Measurements from ENCODE around the gene MAEL. TPM values are rescaled to one million over a fixed set of nuclear protein-coding genes. Genes with fewer than 3 reads are reported as not detected.

MAEL gene
- total and polyA plus RNA-seq, 2 of the 13 experiments (the other 11 are each of a cell fraction or from before 2014, with no cell fraction given): not detected

GRCh38 chr1:167068761-167069160 lies 79.7 kb downstream of the MAEL start:
- CTCF ChIA-PET (ENCODE audit: low intra/inter-chr PET ratio, low total read pairs): no interaction called here
- Histone ChIP-seq H3K4me1 (ENCODE audit: insufficient read depth, low read length) (no peaks in the 10 kb centered on the region), H3K4me3 (replicated peaks in 1 of 3; ENCODE audit: insufficient read depth in 1 of 3, low read depth in 2 of 3, low read length in 3 of 3) (no peak overlapping the region), H2AFZ (ENCODE audit: low read length) (no peak overlapping the region), H3K27me3 (ENCODE audit: control insufficient read depth in 1 of 2, insufficient read depth in 2 of 2, low read length in 2 of 2) (peaks cover 3 to 49% of the 10 kb centered on the region in 2 experiments; a peak in 3 of 5 replicates), H3K4me2 (ENCODE audit: low read depth, low read length) (no peak overlapping the region), H3K27ac (ENCODE audit: extremely low read length, insufficient read depth, low read length) (no peak overlapping the region), H3K9me3 (ENCODE audit: low read length) (no peaks in the 10 kb centered on the region), H4K20me1 (ENCODE audit: insufficient read depth, low read length) (no peaks in the 10 kb centered on the region), H3K9ac (ENCODE audit: insufficient read depth, low read depth, low read length) (no peak overlapping the region), H3K79me2 (ENCODE audit: insufficient read depth, low read length) (no peaks in the 10 kb centered on the region), H3K36me3 (replicated peaks in 1 of 2; ENCODE audit: control insufficient read depth in 1 of 2, insufficient read depth in 2 of 2, low read length in 2 of 2) (no peaks in the 10 kb centered on the region)
- POLR2A ChIA-PET: no interaction called here
- BruUV-seq (replicated peaks): no TSS peak
- DNase-seq (ENCODE audit: low spot score): no peak
- WGBS (ENCODE audit: low lambda C conversion rate): 19% methylated on average over 5 of the region's 13 CpGs
- no peak for TF ChIP-seq BCL6 (CRISPR knock-in tag; IDR thresholded peaks at IDR 0.05)
- no peak for TF ChIP-seq RARA (CRISPR knock-in tag; IDR thresholded peaks at IDR 0.05)
- no peak for TF ChIP-seq ZNF572 (CRISPR knock-in tag; IDR thresholded peaks at IDR 0.05)
- TF ChIP-seq SNAPC4 (CRISPR knock-in tag; IDR thresholded peaks at IDR 0.05): no peak
- no peak for TF ChIP-seq CEBPB (IDR thresholded peaks at IDR 0.05; ENCODE audit: borderline replicate concordance, low read depth, low read length)
- no peak for TF ChIP-seq SYNCRIP (IDR thresholded peaks at IDR 0.05; ENCODE audit: insufficient read depth, low read depth, low read length)
- in situ Hi-C loops (cut with HindIII; ENCODE audit: extremely low pct_ligation_motif_present, low pct_unique_long_range_greater_than_20kb) (loop anchor here (5.0 to 10.0 kb wide), 4 partner anchors 59 to 466 kb away; no protein-coding TSS in a partner anchor), intact Hi-C loops (cut with micrococcal nuclease; ENCODE audit: unreplicated experiment) (loop anchor here (5.0 kb wide), 3 partner anchors 199 to 389 kb away; no protein-coding TSS in a partner anchor)
- FAIRE-seq: no peak
- ATAC-seq: no peak

Data from HepG2 (cell line).